ENCODE measurements around the gene PDE6A. TPM values are rescaled to one million over a fixed set of nuclear protein-coding genes. Genes with fewer than 3 reads are reported as not detected.
"Not testable (repeated sequence)": the region's sequence is repeated elsewhere in the genome, so short reads cannot be mapped to it uniquely, and the experiment has no call there.

PDE6A gene
- total RNA-seq, 1 experiment from 2014 or later: not detected

DNA sequence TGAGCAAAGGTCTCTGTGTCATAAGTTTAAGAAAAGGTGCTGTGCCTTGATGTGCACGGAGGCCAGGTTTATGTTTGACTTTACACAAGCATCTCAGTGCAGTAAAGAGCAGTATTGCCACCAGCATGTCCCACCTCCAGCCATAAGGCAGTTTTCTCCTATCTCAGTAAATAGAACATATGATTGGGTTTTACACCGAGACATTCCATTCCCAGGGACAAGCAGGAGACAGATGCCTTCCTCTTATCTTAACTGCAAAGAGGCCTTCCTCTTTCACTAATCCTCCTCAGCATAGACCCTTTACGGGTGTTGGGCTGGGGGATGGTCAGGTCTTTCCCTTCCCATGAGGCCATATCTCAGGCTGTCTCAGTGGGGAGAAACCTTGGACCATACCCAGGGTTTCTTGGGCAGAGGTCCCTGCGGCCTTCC is 1.8 kb downstream of the PDE6A start:
- H3K79me1 ChIP-seq (ENCODE audit: insufficient read depth, low read depth, low read length, poor library complexity, severe bottlenecking); H4K8ac ChIP-seq (replicated peaks; ENCODE audit: insufficient read length, low read depth, low read length); H3K36me3 Mint-ChIP-seq (ENCODE audit: insufficient read depth in 1 of 3, low read depth in 3 of 3); H2BK5ac ChIP-seq (ENCODE audit: insufficient read length, low read length); H4K5ac ChIP-seq (ENCODE audit: insufficient read length, low read depth, low read length); H2BK20ac ChIP-seq (ENCODE audit: low read depth, low read length, poor library complexity, severe bottlenecking); H3K4me3 Mint-ChIP-seq; H3K4me1 ChIP-seq (ENCODE audit: insufficient read depth, low read length); H3K79me2 ChIP-seq (ENCODE audit: insufficient read depth, low read length); H3K23me2 ChIP-seq (ENCODE audit: insufficient read length, low read depth, low read length, poor library complexity, severe bottlenecking); H2BK120ac ChIP-seq (ENCODE audit: low read depth, low read length, poor library complexity, severe bottlenecking); H3K4me2 ChIP-seq (ENCODE audit: insufficient read depth, insufficient read length, low read length); H3K9me3 ChIP-seq (ENCODE audit: control insufficient read depth, low read depth, low read length); H3K27me3 ChIP-seq (ENCODE audit: insufficient read depth, low read length); H2AK5ac ChIP-seq (ENCODE audit: insufficient read length, low read length); H3K9ac ChIP-seq (ENCODE audit: extremely low read depth, insufficient read length, low read length); H2AFZ ChIP-seq (ENCODE audit: low read length); H3K23ac ChIP-seq (ENCODE audit: insufficient read length, low read depth, low read length); H3K4ac ChIP-seq (ENCODE audit: low read depth, low read length); H2BK15ac ChIP-seq (ENCODE audit: low read depth, low read length); H3K27ac ChIP-seq (ENCODE audit: insufficient read length, low read depth, low read length); H3T11ph ChIP-seq (ENCODE audit: low read length); DNase-seq; H3K18ac ChIP-seq (ENCODE audit: insufficient read length, low read depth, low read length); H2BK12ac ChIP-seq (ENCODE audit: insufficient read length, low read depth, low read length); H4K91ac ChIP-seq (ENCODE audit: insufficient read length, low read depth, low read length); H3K9me3 Mint-ChIP-seq; H3K14ac ChIP-seq (ENCODE audit: insufficient read depth, low read length); H4K20me1 ChIP-seq (ENCODE audit: control insufficient read depth, insufficient read depth, insufficient read length); H3K27me3 Mint-ChIP-seq (ENCODE audit: low read depth); H3K56ac ChIP-seq (ENCODE audit: insufficient read length, low read depth, low read length): not testable (repeated sequence)
- peak overlapping the region in 1 of 3 experiments; percentile 26; a peak in 1 of 7 replicates for H3K27ac Mint-ChIP-seq
- peaks cover 8 to 15% of the 10 kb centered on the region in 2 experiments for H3K4me1 Mint-ChIP-seq
- WGBS (ENCODE audit: extremely low coverage, insufficient read length, low lambda C conversion rate): no CpG with 5 or more reads among the region's 4 CpGs
